Uterus (tissue), 4 donors: Measurements from ENCODE around the gene PTPRE. TPM values are rescaled to one million over a fixed set of nuclear protein-coding genes. Genes with fewer than 3 reads are reported as not detected.
A peak's percentile ranks its signal among the peaks of the same experiment; 100 is the strongest.

Source experiments
- DNase-seq, 2 donors: peaks; one replicate each; pipeline ENCODE4 v3.0.0-alpha.2; 2019 to 2020
- H3K27ac ChIP-seq, 2 donors: fragments of 200-600 bp; sonication (generic); 1 replicate in 1 of 2; 2 replicates in 1 of 2; pipeline ENCODE4 v1.5.1; 2016 to 2018
- H3K27me3 ChIP-seq, 2 donors: fragments of 200-600 bp; sonication (generic); one replicate each; pipeline ENCODE4 v1.5.1; 2018 to 2019; ENCODE audit warnings: control low read depth in 1 of 2
- H3K36me3 ChIP-seq, 2 donors: fragments of 200-600 bp; sonication (generic); one replicate each; pipeline ENCODE4 v1.5.1; 2019; ENCODE audit warnings: control low read depth in 1 of 2
- H3K4me1 ChIP-seq, 2 donors: fragments of 200-600 bp; sonication (generic); one replicate each; pipeline ENCODE4 v1.5.1; 2018 to 2019; ENCODE audit warnings: control low read depth in 1 of 2
- H3K4me3 ChIP-seq, 2 donors: fragments of 200-600 bp; sonication (generic); 1 replicate in 1 of 2; 2 replicates in 1 of 2; pipeline ENCODE4 v1.5.1; 2018 to 2019; ENCODE audit warnings: mild to moderate bottlenecking in 1 of 2
- H3K9me3 ChIP-seq, 2 donors: fragments of 200-600 bp; sonication (generic); one replicate each; pipeline ENCODE4 v1.5.1; 2019; ENCODE audit warnings: control low read depth in 1 of 2
- CTCF ChIP-seq, 4 experiments: fragments of 200-600 bp in 2 of 4; fragments of 450-650 bp in 2 of 4; sonication (generic) in 2 of 4; IDR thresholded peaks; one replicate each; pipeline ENCODE4 v1.5.1; 2016 to 2019; ENCODE audit warnings: antibody characterized with exemption in 4 of 4, mild to moderate bottlenecking in 2 of 4, moderate library complexity in 1 of 4
- POLR2A ChIP-seq, 2 donors: fragments of 450-650 bp; IDR thresholded peaks; one replicate each; pipeline ENCODE4 v1.6.1; 2016; ENCODE audit warnings: antibody characterized with exemption in 2 of 2, mild to moderate bottlenecking in 1 of 2, moderate library complexity in 1 of 2
- intact Hi-C: fragments of 100-400 bp; cut with DNase I; formaldehyde crosslinking; loops from one replicate; pipeline ENCODE4 v1.15.1; 2023; ENCODE audit warnings: low total_unique reads
- total RNA-seq, 4 donors: library from RNA; depleted of rRNA in 3 of 4; stranded (reverse); fragments of >200 nt in 3 of 4; gene quantifications; one replicate each; pipeline versions ENCODE4 v1.1.0 to v1.2.4, GENCODE V29; 2014 to 2023
- donor health status: DM: yes; HTN: yes; CAD: no.

The PTPRE gene
- total RNA-seq, 4 donors from 2014 or later = 9.4 to 18.9 (median 16.3) TPM

GRCh38 chr10:127905001-127905847, 1.7 kb upstream of the PTPRE start:
- no peaks in the 10 kb centered on the region for H3K27me3 ChIP-seq
- no peak for TF ChIP-seq CTCF (IDR thresholded peaks at IDR 0.05)

GRCh38 chr10:127905848-127906261, 1.0 kb upstream of the PTPRE start:
- Histone ChIP-seq H3K4me3 (no peak overlapping the region), H3K27me3 (no peaks in the 10 kb centered on the region), H3K27ac (no peak overlapping the region), H3K36me3 (no peaks in the 10 kb centered on the region), H3K9me3 (no peaks in the 10 kb centered on the region), H3K4me1 (no peaks in the 10 kb centered on the region)
- intact Hi-C loops = loop anchor here (5.0 kb wide), 1 partner anchor 106 kb away; no protein-coding TSS in a partner anchor
- DNase-seq = no peak
- TF ChIP-seq CTCF (IDR thresholded peaks at IDR 0.05) (no peak), POLR2A (IDR thresholded peaks at IDR 0.05) (no peak)

More at GRCh38 chr10:127905001-127905847, 1.7 kb upstream of the PTPRE start:
- no peaks in the 10 kb centered on the region for H3K4me1 ChIP-seq
- no peak overlapping the region for H3K4me3 ChIP-seq
- DNase-seq = no peak
- intact Hi-C loops = loop anchor here (5.0 kb wide), 1 partner anchor 107 kb away; no protein-coding TSS in a partner anchor
- no peak overlapping the region for H3K27ac ChIP-seq
- no peaks in the 10 kb centered on the region for H3K36me3 ChIP-seq
- H3K9me3 ChIP-seq = no peaks in the 10 kb centered on the region

GRCh38 chr10:127907411-127908105, 655 bp downstream of the PTPRE start:
- intact Hi-C loops = loop anchor here (5.0 kb wide), 1 partner anchor 105 kb away; no protein-coding TSS in a partner anchor
- no peaks in the 10 kb centered on the region for H3K4me1 ChIP-seq
- H3K27ac ChIP-seq = peak overlapping the region; percentile 50 to 60
- H3K4me3 ChIP-seq = peak overlapping the region; percentile 20 to 48
- no peaks in the 10 kb centered on the region for H3K36me3 ChIP-seq
- H3K27me3 ChIP-seq = no peaks in the 10 kb centered on the region
- TF ChIP-seq CTCF (IDR thresholded peaks at IDR 0.05) (no peak), POLR2A (IDR thresholded peaks at IDR 0.05) (no peak)
- H3K9me3 ChIP-seq = no peaks in the 10 kb centered on the region
- DNase-seq = no peak

GRCh38 chr10:127908106-127908958, 1.4 kb downstream of the PTPRE start:
- DNase-seq = no peak
- Histone ChIP-seq H3K4me1 (no peaks in the 10 kb centered on the region), H3K27me3 (no peaks in the 10 kb centered on the region), H3K9me3 (no peaks in the 10 kb centered on the region), H3K4me3 (peak overlapping the region in 1 of 2 donors; percentile 20), H3K27ac (no peak overlapping the region), H3K36me3 (no peaks in the 10 kb centered on the region)
- no peak for TF ChIP-seq POLR2A (IDR thresholded peaks at IDR 0.05)
- intact Hi-C loops = loop anchor here (5.0 kb wide), 1 partner anchor 104 kb away; no protein-coding TSS in a partner anchor

GRCh38 chr10:127908959-127909267, 2.0 kb downstream of the PTPRE start:
- intact Hi-C loops = loop anchor here (5.0 kb wide), 1 partner anchor 103 kb away; no protein-coding TSS in a partner anchor
- H3K36me3 ChIP-seq = no peaks in the 10 kb centered on the region
- no peak overlapping the region for H3K4me3 ChIP-seq
- no peaks in the 10 kb centered on the region for H3K27me3 ChIP-seq
- H3K4me1 ChIP-seq = no peaks in the 10 kb centered on the region
- DNase-seq = no peak
- TF ChIP-seq CTCF (IDR thresholded peaks at IDR 0.05) = no peak
- no peak for TF ChIP-seq POLR2A (IDR thresholded peaks at IDR 0.05)
- no peak overlapping the region for H3K27ac ChIP-seq
- H3K9me3 ChIP-seq = no peaks in the 10 kb centered on the region
